Activated naive CD4-positive, alpha-beta T cell treated with anti-CD3 and anti-CD28 coated beads for 36 hours (primary cell): ENCODE measurements around the gene TRHDE. TPM values are rescaled to one million over a fixed set of nuclear protein-coding genes. Genes with fewer than 3 reads are reported as not detected.
"Not testable (repeated sequence)": the region's sequence is repeated elsewhere in the genome, so short reads cannot be mapped to it uniquely, and the experiment has no call there.

Experiments used
- CTCF ChIA-PET: fragments of 350-600 bp; sonication (Branson Sonifier 250); formaldehyde crosslinking; loops from one replicate; lab custom pipeline; 2021; ENCODE audit warnings: antibody characterized with exemption; lab: Charles Lee
- DNase-seq: peaks from one replicate; pipeline ENCODE4 v3.0.0-alpha.2; 2020
- H3K27ac Mint-ChIP-seq: one replicate; pipeline ENCODE4 v1.8.0; 2021; ENCODE audit warnings: mild to moderate bottlenecking, mixed read lengths
- H3K27me3 Mint-ChIP-seq: one replicate; pipeline ENCODE4 v1.8.0; 2021; ENCODE audit warnings: low read depth, mixed read lengths
- H3K36me3 Mint-ChIP-seq: one replicate; pipeline ENCODE4 v1.8.0; 2021; ENCODE audit warnings: low read depth, mixed read lengths
- H3K4me1 Mint-ChIP-seq: one replicate; pipeline ENCODE4 v1.8.0; 2021; ENCODE audit warnings: low read depth, mixed read lengths
- H3K4me3 Mint-ChIP-seq: one replicate; pipeline ENCODE4 v1.8.0; 2021; ENCODE audit warnings: mild to moderate bottlenecking, moderate library complexity, mixed read lengths
- H3K9me3 Mint-ChIP-seq: one replicate; pipeline ENCODE4 v1.8.0; 2021; ENCODE audit warnings: mixed read lengths
- intact Hi-C: fragments of 100-400 bp; cut with micrococcal nuclease; formaldehyde crosslinking; loops from one replicate; pipeline ENCODE4 v1.15.1; 2023
- total RNA-seq, 2 experiments: library from RNA; stranded (reverse); gene quantifications; one replicate each; pipeline ENCODE4 v1.2.3, GENCODE V29; 2021

The TRHDE gene
- total RNA-seq, 2 experiments from 2014 or later, result not detected

DNA sequence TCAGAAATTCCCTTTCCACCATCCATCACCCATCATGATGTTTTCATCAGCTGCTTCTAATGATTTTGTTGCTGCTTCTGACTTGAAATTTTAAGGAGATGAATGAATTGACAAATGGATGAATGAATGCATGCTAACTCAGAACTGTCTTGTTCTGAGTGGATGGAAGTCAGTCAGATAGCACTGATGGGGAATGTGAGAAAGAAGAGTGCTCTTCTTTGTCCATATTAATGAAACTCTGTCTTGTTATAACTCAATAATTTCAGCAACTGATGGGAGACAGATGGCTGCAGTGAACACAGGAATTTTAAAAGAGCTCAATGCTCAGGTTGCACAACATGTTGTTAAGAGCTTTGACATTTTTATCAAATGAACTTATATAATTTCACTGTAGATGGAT, 422.0 kb downstream of the TRHDE start:
- CTCF ChIA-PET, result interaction anchor here (0.5 kb wide), 1 partner anchor 327 kb away, joined by 3 read pairs; no protein-coding TSS in a partner anchor
- H3K27me3 Mint-ChIP-seq, result no peaks in the 10 kb centered on the region
- intact Hi-C loops, result no loop called here
- DNase-seq, result no peak
- no peak overlapping the region for H3K4me3 Mint-ChIP-seq
- H3K4me1 Mint-ChIP-seq, result no peaks in the 10 kb centered on the region
- peaks cover 7% of the 10 kb centered on the region for H3K9me3 Mint-ChIP-seq
- H3K27ac Mint-ChIP-seq, result no peak overlapping the region
- no peaks in the 10 kb centered on the region for H3K36me3 Mint-ChIP-seq

GRCh38 chr12:72699362-72699761, 427.2 kb downstream of the TRHDE start:
- Mint-ChIP-seq H3K27me3 (no peaks in the 10 kb centered on the region), H3K36me3 (no peaks in the 10 kb centered on the region), H3K4me1 (no peaks in the 10 kb centered on the region), H3K9me3 (peaks cover 9% of the 10 kb centered on the region), H3K27ac (no peak overlapping the region), H3K4me3 (no peak overlapping the region)
- no peak for DNase-seq
- CTCF ChIA-PET, result no interaction called here
- intact Hi-C loops, result no loop called here

DNA sequence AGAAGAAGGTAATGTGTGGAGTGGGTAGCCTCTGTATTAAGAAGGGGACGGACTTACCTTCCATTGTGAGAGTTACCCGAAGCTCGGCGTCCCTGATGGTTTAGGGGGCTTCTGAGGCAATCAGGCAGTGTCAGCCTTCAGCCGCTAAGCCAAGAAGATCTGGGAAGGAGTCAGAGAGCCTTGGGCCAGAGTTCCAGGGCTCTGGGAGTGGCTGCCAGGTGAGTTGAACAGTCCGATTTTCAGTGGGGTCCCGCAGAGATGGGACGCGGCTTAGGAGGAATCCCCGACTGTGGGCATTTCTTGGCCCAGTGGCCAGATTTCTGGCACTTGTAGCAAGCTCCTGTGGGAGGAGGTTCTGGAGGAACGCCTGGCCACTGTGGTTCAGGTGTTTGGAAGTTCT, 439.9 kb downstream of the TRHDE start:
- H3K36me3 Mint-ChIP-seq, H3K4me1 Mint-ChIP-seq, H3K27ac Mint-ChIP-seq, H3K9me3 Mint-ChIP-seq, CTCF ChIA-PET, DNase-seq, H3K27me3 Mint-ChIP-seq, H3K4me3 Mint-ChIP-seq, intact Hi-C loops: not testable (repeated sequence)

GRCh38 chr12:72716221-72716620, 444.1 kb downstream of the TRHDE start:
- intact Hi-C loops, result no loop called here
- DNase-seq, result no peak
- Mint-ChIP-seq H3K4me1 (no peaks in the 10 kb centered on the region), H3K36me3 (no peaks in the 10 kb centered on the region), H3K4me3 (no peak overlapping the region), H3K27ac (no peak overlapping the region), H3K27me3 (no peaks in the 10 kb centered on the region), H3K9me3 (peaks cover 3% of the 10 kb centered on the region)
- CTCF ChIA-PET, result no interaction called here

DNA sequence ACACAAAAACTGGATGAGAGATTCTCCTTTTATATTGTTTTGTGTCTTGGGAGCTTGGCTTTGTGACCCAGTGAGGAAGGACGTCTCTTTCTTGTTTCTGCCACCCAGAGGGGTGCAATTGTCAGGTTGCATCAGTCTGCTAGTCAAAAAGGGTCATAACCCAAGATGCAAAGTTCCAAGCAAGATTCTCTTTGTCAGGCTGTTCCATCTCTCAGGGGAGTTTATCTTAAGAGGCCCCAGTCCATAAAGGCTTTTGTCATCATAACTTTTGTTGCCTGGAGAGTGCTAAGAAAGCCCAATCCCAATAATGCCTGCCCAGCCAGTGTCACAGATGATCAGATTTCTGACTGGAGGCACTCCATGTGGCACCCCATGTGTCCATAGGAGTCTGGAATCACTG, 444.9 kb downstream of the TRHDE start:
- CTCF ChIA-PET, result no interaction called here
- DNase-seq, result no peak
- Mint-ChIP-seq H3K27ac (no peak overlapping the region), H3K4me3 (no peak overlapping the region), H3K4me1 (no peaks in the 10 kb centered on the region), H3K27me3 (no peaks in the 10 kb centered on the region), H3K36me3 (no peaks in the 10 kb centered on the region), H3K9me3 (peaks cover 3% of the 10 kb centered on the region)
- intact Hi-C loops, result no loop called here
